Mesenchymal stem cell (in vitro differentiated cells and primary cell): Measurements from ENCODE around the gene ARHGAP23.
"Not testable (repeated sequence)": the region's sequence is repeated elsewhere in the genome, so short reads cannot be mapped to it uniquely, and the experiment has no call there.

Experiments
- DNase-seq: peaks from one replicate; pipeline ENCODE4 v3.0.0-alpha.2; 2013
- H2AFZ ChIP-seq: one replicate; pipeline ENCODE4 v1.6.1; 2013; ENCODE audit warnings: low read depth, mild to moderate bottlenecking, control low read depth, inconsistent platforms, low read length, moderate library complexity
- H2AK5ac ChIP-seq: 2 replicates; pipeline ENCODE4 v1.6.1; 2013; ENCODE audit warnings: low read length, moderate library complexity, mild to moderate bottlenecking, inconsistent platforms; ENCODE audit not compliant: severe bottlenecking
- H2BK120ac ChIP-seq: one replicate; pipeline ENCODE4 v1.6.1; 2013; ENCODE audit warnings: low read depth, mild to moderate bottlenecking, inconsistent platforms, low read length, moderate library complexity
- H2BK12ac ChIP-seq, 2 experiments: one replicate each; pipeline ENCODE4 v1.6.1; 2013; ENCODE audit warnings: inconsistent platforms in 2 of 2, low read length in 2 of 2, mild to moderate bottlenecking in 2 of 2, moderate library complexity in 2 of 2, control low read depth in 1 of 2
- H2BK15ac ChIP-seq: one replicate; pipeline ENCODE4 v1.6.1; 2013; ENCODE audit warnings: mild to moderate bottlenecking, low read depth, inconsistent platforms; ENCODE audit not compliant: poor library complexity, severe bottlenecking
- H2BK5ac ChIP-seq: 2 replicates; pipeline ENCODE4 v1.6.1; 2013; ENCODE audit warnings: low read depth, mild to moderate bottlenecking, low read length, control low read depth, inconsistent platforms; ENCODE audit not compliant: poor library complexity, severe bottlenecking
- H3K14ac ChIP-seq, 2 experiments: one replicate each; pipeline ENCODE4 v1.6.1; 2013; ENCODE audit warnings: inconsistent platforms in 2 of 2, low read length in 2 of 2, control low read depth in 1 of 2, mild to moderate bottlenecking in 1 of 2, moderate library complexity in 1 of 2
- H3K18ac ChIP-seq, 2 experiments: one replicate each; pipeline ENCODE4 v1.6.1; 2013; ENCODE audit warnings: inconsistent platforms in 2 of 2, low read length in 2 of 2, control low read depth in 1 of 2, low read depth in 1 of 2, mild to moderate bottlenecking in 1 of 2
- H3K23ac ChIP-seq, 2 experiments: one replicate each; pipeline ENCODE4 v1.6.1; 2013; ENCODE audit warnings: inconsistent platforms in 2 of 2, low read length in 2 of 2, mild to moderate bottlenecking in 2 of 2, moderate library complexity in 2 of 2, control low read depth in 1 of 2
- H3K27ac ChIP-seq: 2 replicates; pipeline ENCODE4 v1.5.1; 2013; ENCODE audit warnings: mild to moderate bottlenecking, moderate library complexity, low read length, control low read depth, inconsistent platforms; ENCODE audit not compliant: poor library complexity, severe bottlenecking
- H3K27me3 ChIP-seq, 2 experiments: 2 replicates each; pipeline versions ENCODE4 v1.6.1 to v1.7.0; 2013; ENCODE audit warnings: low read length in 2 of 2, mild to moderate bottlenecking in 2 of 2, moderate library complexity in 2 of 2, control low read depth in 1 of 2, inconsistent platforms in 1 of 2; ENCODE audit not compliant: control insufficient read depth in 1 of 2, insufficient read depth in 1 of 2
- H3K36me3 ChIP-seq, 2 experiments: 2 replicates each; pipeline versions ENCODE4 v1.6.1 to v1.7.0; 2013; ENCODE audit warnings: low read length in 2 of 2, control low read depth in 1 of 2, inconsistent platforms in 1 of 2, low read depth in 1 of 2, mild to moderate bottlenecking in 1 of 2; ENCODE audit not compliant: insufficient read depth in 2 of 2, control insufficient read depth in 1 of 2
- H3K4ac ChIP-seq, 2 experiments: one replicate each; pipeline ENCODE4 v1.6.1; 2013; ENCODE audit warnings: inconsistent platforms in 2 of 2, low read length in 2 of 2, mild to moderate bottlenecking in 2 of 2, moderate library complexity in 2 of 2, control low read depth in 1 of 2, low read depth in 1 of 2
- H3K4me1 ChIP-seq: 2 replicates; pipeline ENCODE4 v1.6.1; 2013; ENCODE audit warnings: low read depth, low read length, control low read depth; ENCODE audit not compliant: control insufficient read depth, insufficient read depth
- H3K4me2 ChIP-seq: 2 replicates; pipeline ENCODE4 v1.6.1; 2013; ENCODE audit warnings: low read length, mild to moderate bottlenecking, inconsistent platforms; ENCODE audit not compliant: poor library complexity, severe bottlenecking
- H3K4me3 ChIP-seq, 2 experiments: 2 replicates each; pipeline versions ENCODE4 v1.5.1 to v1.7.0; 2013; ENCODE audit warnings: low read length in 2 of 2, mild to moderate bottlenecking in 2 of 2, control low read depth in 1 of 2, low read depth in 1 of 2; ENCODE audit not compliant: insufficient read depth in 1 of 2
- H3K79me1 ChIP-seq: replicated peaks from 2 replicates; pipeline ENCODE4 v1.6.1; 2013; ENCODE audit warnings: mild to moderate bottlenecking, control low read depth, low read length, inconsistent platforms; ENCODE audit not compliant: poor library complexity, severe bottlenecking
- H3K9ac ChIP-seq: 2 replicates; pipeline ENCODE4 v1.7.0; 2013; ENCODE audit warnings: mild to moderate bottlenecking, low read length, moderate library complexity
- H3K9me3 ChIP-seq: 2 replicates; pipeline ENCODE4 v1.7.0; 2013; ENCODE audit warnings: mild to moderate bottlenecking, low read length; ENCODE audit not compliant: control insufficient read depth
- H4K8ac ChIP-seq: one replicate; pipeline ENCODE4 v1.6.1; 2013; ENCODE audit warnings: inconsistent platforms, mild to moderate bottlenecking, low read length, moderate library complexity
- H4K91ac ChIP-seq: one replicate; pipeline ENCODE4 v1.6.1; 2013; ENCODE audit warnings: mild to moderate bottlenecking, low read length, inconsistent platforms
- WGBS: methylation state at CpG from one replicate; pipeline ENCODE4 v1.1.7; 2013; ENCODE audit warnings: mixed read lengths; 5-methylcytosine and 5-hydroxymethylcytosine counted together

Gene ARHGAP23

DNA sequence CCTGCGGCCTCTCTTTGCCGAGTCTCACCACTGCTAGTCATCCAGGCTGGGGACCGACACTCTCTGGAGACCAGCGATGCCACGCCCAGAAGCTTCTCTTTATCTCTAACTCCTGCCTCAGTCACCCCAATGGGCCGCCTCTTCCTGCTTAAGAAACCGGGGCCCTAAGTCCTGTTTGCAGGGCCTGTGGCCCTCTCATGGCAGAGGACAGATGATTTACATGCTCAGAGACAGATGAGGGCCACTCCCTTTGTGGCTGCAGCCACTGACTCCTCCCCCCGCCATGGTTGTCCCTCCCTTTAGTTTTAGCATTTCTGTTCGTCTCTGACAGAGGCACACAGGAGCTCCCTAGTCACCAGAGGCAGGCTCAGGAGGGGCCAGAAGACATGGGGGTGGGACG lies 71.0 kb downstream of the ARHGAP23 start:
- not testable (repeated sequence) for H3K4me3 ChIP-seq, H4K91ac ChIP-seq, H3K4me1 ChIP-seq, H3K9me3 ChIP-seq, H3K27ac ChIP-seq, DNase-seq, H2BK15ac ChIP-seq, H3K14ac ChIP-seq, H2BK12ac ChIP-seq, H3K23ac ChIP-seq, H3K9ac ChIP-seq, H3K4ac ChIP-seq, H2BK5ac ChIP-seq, H4K8ac ChIP-seq, H2AFZ ChIP-seq, H3K18ac ChIP-seq, H2AK5ac ChIP-seq, H2BK120ac ChIP-seq, H3K27me3 ChIP-seq, H3K4me2 ChIP-seq
- peaks cover 22% of the 10 kb centered on the region for H3K79me1 ChIP-seq
- WGBS, result 94% methylated on average over 10 of the region's 10 CpGs
- H3K36me3 ChIP-seq, result peaks cover 74 to 75% of the 10 kb centered on the region in 2 experiments

DNA sequence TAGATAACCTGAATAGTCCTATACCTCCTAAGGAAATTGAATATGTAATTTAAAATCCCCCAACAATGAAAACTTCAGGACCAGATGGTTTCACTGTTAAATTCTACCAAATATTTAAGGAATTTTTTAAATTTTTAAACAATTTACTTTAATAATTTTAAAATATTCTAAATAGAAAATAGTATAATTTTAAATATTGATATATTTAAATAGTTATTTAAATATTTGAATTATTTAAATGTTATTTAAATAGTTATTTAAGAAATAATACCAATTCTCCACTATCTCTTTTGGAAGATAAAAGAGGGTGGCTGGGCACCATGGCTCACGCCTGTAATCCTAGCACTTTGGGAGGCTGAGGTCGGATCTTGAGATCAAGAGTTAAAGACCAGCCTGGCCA lies 73.5 kb downstream of the ARHGAP23 start:
- H4K8ac ChIP-seq, H2AFZ ChIP-seq, H2BK15ac ChIP-seq, H3K9ac ChIP-seq, H3K27me3 ChIP-seq, H3K27ac ChIP-seq, H2BK120ac ChIP-seq, H3K9me3 ChIP-seq, H3K4ac ChIP-seq, H3K4me2 ChIP-seq, H4K91ac ChIP-seq, DNase-seq, H2BK5ac ChIP-seq, H2BK12ac ChIP-seq, H2AK5ac ChIP-seq, H3K4me3 ChIP-seq, H3K4me1 ChIP-seq, H3K23ac ChIP-seq, H3K18ac ChIP-seq, H3K14ac ChIP-seq: not testable (repeated sequence)
- peaks cover 22% of the 10 kb centered on the region for H3K79me1 ChIP-seq
- WGBS, result no CpG with 5 or more reads among the region's 2 CpGs
- peaks cover 73 to 82% of the 10 kb centered on the region in 2 experiments for H3K36me3 ChIP-seq

DNA sequence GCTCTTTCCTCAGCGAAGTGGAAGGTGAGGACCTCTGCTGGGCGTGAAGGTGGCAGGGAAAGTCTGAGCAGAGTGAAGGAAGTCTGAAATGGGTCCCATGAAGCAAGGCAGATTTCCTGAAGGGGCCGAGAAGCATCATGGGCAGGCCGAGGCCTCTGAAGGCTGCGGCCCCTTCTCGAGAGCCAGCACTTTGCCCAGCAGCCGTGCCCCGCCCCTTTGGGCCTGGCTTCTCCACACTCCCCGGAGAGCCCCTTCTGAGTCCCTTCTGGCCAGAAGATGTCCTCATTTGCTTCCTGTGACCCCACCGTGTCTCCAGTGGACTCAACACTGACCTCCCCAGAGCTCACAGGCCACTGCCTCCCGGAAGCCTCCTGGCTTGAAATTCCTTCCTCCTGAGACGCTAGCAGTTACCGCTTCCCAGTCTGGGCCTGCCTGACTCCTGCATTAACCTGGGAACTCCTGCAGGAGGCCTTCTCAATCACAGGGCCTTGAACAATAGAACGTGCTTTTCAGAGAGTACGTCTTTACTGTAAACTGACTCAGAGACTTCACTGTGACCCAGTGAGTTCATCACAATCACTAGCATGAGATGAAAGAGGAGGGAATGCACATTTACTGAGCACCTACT lies 75.1 kb downstream of the ARHGAP23 start:
- DNase-seq, result not testable (repeated sequence)
- 92% methylated on average over 13 of the region's 15 CpGs for whole genome bisulfite sequencing

DNA sequence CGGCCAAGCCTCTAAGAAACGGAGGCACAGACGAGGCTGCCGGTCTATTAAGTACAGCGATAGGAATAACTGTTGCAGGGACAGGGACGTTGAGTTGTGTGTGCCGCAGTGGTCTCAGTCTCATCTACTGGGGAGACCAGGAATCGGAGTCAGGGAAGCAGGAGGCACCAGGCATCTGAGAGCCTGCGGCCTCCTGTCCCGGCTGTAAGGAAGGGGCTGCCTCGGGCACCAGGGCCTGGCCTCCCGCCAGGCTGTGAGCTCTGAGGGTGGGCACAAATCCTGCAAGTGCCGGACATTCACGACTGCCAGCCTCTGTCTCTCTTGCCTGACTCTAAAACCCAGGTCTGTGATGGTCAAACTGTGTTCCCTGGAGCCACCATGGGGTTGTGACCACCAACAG lies 76.0 kb downstream of the ARHGAP23 start:
- H3K14ac ChIP-seq, result no peak overlapping the region
- H3K4me3 ChIP-seq, result no peak overlapping the region
- H2BK5ac ChIP-seq, result no peak overlapping the region
- H3K4me2 ChIP-seq, result no peak overlapping the region
- no peak overlapping the region for H2BK12ac ChIP-seq
- peak overlapping the region; percentile 37 for H4K8ac ChIP-seq
- H3K9ac ChIP-seq, result no peak overlapping the region
- no peaks in the 10 kb centered on the region for H3K9me3 ChIP-seq
- no peak overlapping the region for H3K27ac ChIP-seq
- no peaks in the 10 kb centered on the region for H3K27me3 ChIP-seq
- H3K23ac ChIP-seq, result no peak overlapping the region
- peaks cover 7% of the 10 kb centered on the region for H3K79me1 ChIP-seq
- no peak overlapping the region for H2BK15ac ChIP-seq
- WGBS, result 97% methylated on average over 14 of the region's 14 CpGs
- peaks cover 65 to 69% of the 10 kb centered on the region in 2 experiments for H3K36me3 ChIP-seq
- no peak overlapping the region for H2AFZ ChIP-seq
- no peak overlapping the region for H4K91ac ChIP-seq
- no peak overlapping the region for H2AK5ac ChIP-seq
- H3K4me1 ChIP-seq, result peaks cover 15% of the 10 kb centered on the region
- no peak overlapping the region for H3K18ac ChIP-seq
- H2BK120ac ChIP-seq, result no peak overlapping the region
- DNase-seq, result no peak
- H3K4ac ChIP-seq, result no peak overlapping the region

More for the DNA sequence above, 75.1 kb downstream of the ARHGAP23 start:
- not testable (repeated sequence) for H3K27me3 ChIP-seq, H2BK120ac ChIP-seq, H2BK12ac ChIP-seq, H4K8ac ChIP-seq, H3K9me3 ChIP-seq, H3K4me1 ChIP-seq, H3K4me3 ChIP-seq, H3K18ac ChIP-seq, H4K91ac ChIP-seq, H3K9ac ChIP-seq, H2AK5ac ChIP-seq, H3K23ac ChIP-seq, H3K27ac ChIP-seq, H2AFZ ChIP-seq, H2BK15ac ChIP-seq, H3K4ac ChIP-seq, H3K14ac ChIP-seq, H3K4me2 ChIP-seq, H2BK5ac ChIP-seq
- H3K36me3 ChIP-seq, result peaks cover 70 to 77% of the 10 kb centered on the region in 2 experiments
- H3K79me1 ChIP-seq, result peaks cover 12% of the 10 kb centered on the region
